ENCODE measurements around the gene ROBO2.

Gene ROBO2

GRCh38 chr3:77160931-77161497 lies 121.1 kb downstream of the ROBO2 start:
- DNase-seq (ENCODE audit: extremely low read depth, low read depth) = no peak
- no peak for TF ChIP-seq CTCF (IDR thresholded peaks at IDR 0.05; ENCODE audit: low read depth, low read length)

DNA sequence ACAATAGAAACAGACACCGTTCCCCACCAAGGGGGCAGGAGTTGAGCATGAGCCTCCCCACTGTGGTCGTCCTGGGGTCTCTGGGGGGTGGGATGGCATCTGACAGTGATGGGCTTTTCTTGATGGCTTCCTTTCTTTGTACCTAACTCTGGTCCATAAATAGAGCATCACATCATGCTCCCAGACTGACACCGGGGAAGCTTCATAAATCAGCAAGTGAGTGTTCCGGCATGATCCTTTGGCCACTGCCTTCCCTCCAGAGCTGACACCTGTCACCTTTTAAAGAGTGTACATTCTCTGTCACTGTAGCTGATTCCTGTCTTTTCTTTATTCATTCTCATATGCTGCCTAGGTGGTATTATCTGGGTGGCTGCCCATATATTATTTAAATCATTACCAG lies 129.9 kb downstream of the ROBO2 start:
- no peak for TF ChIP-seq CTCF (IDR thresholded peaks at IDR 0.05; ENCODE audit: low read depth, low read length)
- DNase-seq (ENCODE audit: extremely low read depth, low read depth) = no peak

DNA sequence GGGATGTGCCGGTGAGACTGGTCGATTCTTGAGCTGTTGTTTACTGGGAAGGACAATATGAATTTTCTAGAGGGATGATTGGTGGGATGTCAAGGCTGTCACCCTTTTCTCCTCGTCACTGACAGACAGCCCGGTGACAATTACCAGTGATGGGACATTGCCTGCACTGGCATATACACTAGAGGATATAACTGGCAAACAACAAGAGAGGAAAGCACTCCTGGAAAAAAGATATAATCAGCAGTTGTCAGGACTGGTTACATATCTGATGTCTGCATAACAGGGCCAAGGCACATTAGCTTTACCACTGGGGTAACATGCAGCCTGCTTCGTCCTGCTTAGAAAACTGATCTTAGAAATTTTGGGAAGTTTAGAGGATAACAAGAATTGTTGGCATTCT lies 131.1 kb downstream of the ROBO2 start:
- no peak for DNase-seq (ENCODE audit: extremely low read depth, low read depth)
- no peak for TF ChIP-seq CTCF (IDR thresholded peaks at IDR 0.05; ENCODE audit: low read depth, low read length)

GRCh38 chr3:77179762-77180161 lies 139.9 kb downstream of the ROBO2 start:
- DNase-seq (ENCODE audit: extremely low read depth, low read depth) = no peak
- no peak for TF ChIP-seq CTCF (IDR thresholded peaks at IDR 0.05; ENCODE audit: low read depth, low read length)

GRCh38 chr3:77182341-77182740 lies 142.4 kb downstream of the ROBO2 start:
- DNase-seq (ENCODE audit: extremely low read depth, low read depth) = no peak
- TF ChIP-seq CTCF (IDR thresholded peaks at IDR 0.05; ENCODE audit: low read depth, low read length) = no peak

DNA sequence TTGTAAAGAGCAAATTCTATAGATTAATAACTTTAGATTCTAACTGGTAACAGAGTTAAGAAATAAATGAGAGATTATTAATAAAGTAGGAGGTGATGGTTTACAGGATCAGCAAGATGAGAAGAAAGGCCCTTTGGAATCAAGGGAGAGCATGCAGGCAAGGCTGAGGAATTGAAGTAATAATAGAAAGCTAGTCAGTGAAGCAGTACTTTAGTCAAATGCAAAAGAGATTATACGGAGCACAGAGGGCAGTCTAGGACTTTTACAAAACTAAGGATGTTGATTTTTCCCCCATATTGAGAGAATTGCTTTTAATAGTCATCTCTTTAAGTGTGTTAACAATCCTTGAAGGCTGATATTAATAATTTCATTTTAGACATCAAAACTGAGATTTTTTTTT lies 146.4 kb downstream of the ROBO2 start:
- DNase-seq (ENCODE audit: extremely low read depth, low read depth) = no peak
- TF ChIP-seq CTCF (IDR thresholded peaks at IDR 0.05; ENCODE audit: low read depth, low read length) = no peak

- TF ChIP-seq CTCF (IDR thresholded peaks at IDR 0.05; ENCODE audit: low read depth, low read length) = no peak
- DNase-seq (ENCODE audit: extremely low read depth, low read depth) = no peak
Measured at GRCh38 chr3:77186728-77187127, 146.8 kb downstream of the ROBO2 start.

Data from AG09319 (cell line).